Mesothelial cell of epicardium (in vitro differentiated cells): Measurements from ENCODE around the gene DPYD. TPM values are rescaled to one million over a fixed set of nuclear protein-coding genes. Genes with fewer than 3 reads are reported as not detected.

Experiments
- DNase-seq, 2 experiments: peaks; one replicate each; pipeline ENCODE4 v3.0.0; 2021; ENCODE audit warnings: low spot score in 2 of 2; ENCODE audit not compliant: unreplicated experiment in 2 of 2
- H3K27ac Mint-ChIP-seq: 2 replicates; pipeline ENCODE4 v1.8.0; 2021; ENCODE audit warnings: mixed read lengths
- H3K27me3 Mint-ChIP-seq: 2 replicates; pipeline ENCODE4 v1.8.0; 2021; ENCODE audit warnings: low read depth, mixed read lengths
- H3K36me3 Mint-ChIP-seq: 2 replicates; pipeline ENCODE4 v1.8.0; 2021; ENCODE audit warnings: mixed read lengths
- H3K4me1 Mint-ChIP-seq: 2 replicates; pipeline ENCODE4 v1.8.0; 2021; ENCODE audit warnings: mixed read lengths
- H3K4me3 Mint-ChIP-seq: 2 replicates; pipeline ENCODE4 v1.8.0; 2021; ENCODE audit warnings: mild to moderate bottlenecking, moderate library complexity, mixed read lengths
- H3K9me3 Mint-ChIP-seq: 2 replicates; pipeline ENCODE4 v1.8.0; 2021; ENCODE audit warnings: mixed read lengths
- CTCF ChIP-seq: fragments of 200-600 bp; sonication (generic); IDR thresholded peaks from one replicate; pipeline ENCODE4 v1.5.0; 2021; ENCODE audit warnings: antibody characterized with exemption; ENCODE audit not compliant: unreplicated experiment
- total RNA-seq: library from RNA; stranded (reverse); gene quantifications from 3 replicates; pipeline ENCODE4 v1.2.1, GENCODE V29; 2021

The DPYD gene
- total RNA-seq, 1 donor from 2014 or later, result 13.3 TPM

DNA sequence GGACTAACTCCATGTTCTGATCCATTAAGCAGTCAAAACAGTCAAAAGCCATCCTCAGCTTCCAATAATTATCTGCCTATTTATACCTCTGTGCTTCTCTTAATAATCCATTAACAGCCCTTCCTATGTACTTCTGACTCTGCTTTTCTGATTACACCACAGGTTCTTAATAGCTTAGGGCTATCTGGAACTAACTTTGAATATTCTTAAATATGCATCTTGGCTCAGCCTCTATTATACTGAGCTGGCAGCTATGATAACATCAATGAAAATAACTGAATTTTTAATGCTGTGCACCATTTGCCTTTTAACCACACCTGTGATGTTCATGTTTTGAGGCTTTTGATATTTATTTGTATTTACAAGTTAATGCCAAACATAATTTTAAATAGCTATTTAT is 175.9 kb downstream of the DPYD start:
- Mint-ChIP-seq H3K27ac (no peak overlapping the region), H3K4me3 (no peak overlapping the region), H3K27me3 (no peaks in the 10 kb centered on the region), H3K4me1 (peaks cover 29% of the 10 kb centered on the region), H3K9me3 (peaks cover 3% of the 10 kb centered on the region), H3K36me3 (no peaks in the 10 kb centered on the region)
- no peak for TF ChIP-seq CTCF
- no peak for DNase-seq

DNA sequence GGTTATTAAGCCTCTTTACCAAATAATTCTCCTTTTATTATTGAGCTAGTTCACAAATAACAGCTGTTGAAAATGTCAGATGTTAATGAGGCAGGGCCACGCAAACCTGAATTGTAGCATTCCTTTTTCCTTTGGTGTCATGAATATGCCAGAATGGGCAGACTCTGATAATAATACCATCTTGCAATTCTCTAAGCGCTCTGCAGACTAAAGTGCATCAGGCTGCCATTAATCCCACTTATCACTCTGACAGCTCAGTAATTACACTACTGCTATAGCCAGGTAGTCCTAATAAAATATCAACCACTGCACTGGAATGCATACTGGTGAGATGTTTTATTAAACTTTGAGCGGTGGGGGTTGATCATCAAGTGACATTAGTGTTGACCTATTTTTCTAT is 177.7 kb downstream of the DPYD start:
- no peak overlapping the region for H3K27ac Mint-ChIP-seq

DNA sequence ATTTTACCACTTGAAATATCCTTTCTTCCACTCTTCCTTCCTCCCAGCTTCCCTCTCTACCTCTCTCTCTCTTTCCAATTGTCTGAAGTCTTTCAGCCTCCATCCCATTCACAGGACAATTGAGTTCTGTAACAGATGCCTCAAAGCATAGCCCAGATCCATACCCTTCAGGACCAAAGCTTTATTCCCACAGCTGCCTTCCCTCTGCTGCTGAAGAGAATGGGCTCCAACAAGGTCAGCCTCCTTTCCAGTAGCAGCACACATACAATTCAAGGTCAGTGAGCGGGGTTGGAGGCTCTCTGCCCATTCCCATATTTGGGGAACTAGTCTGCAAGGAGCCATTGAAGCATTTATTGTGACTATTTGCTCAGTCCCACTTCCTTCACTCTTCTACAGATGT is 179.9 kb downstream of the DPYD start:
- no peak for DNase-seq
- Mint-ChIP-seq H3K9me3 (no peaks in the 10 kb centered on the region), H3K4me1 (peaks cover 29% of the 10 kb centered on the region), H3K36me3 (peaks cover under 1% of the 10 kb centered on the region), H3K4me3 (no peak overlapping the region), H3K27ac (no peak overlapping the region), H3K27me3 (no peaks in the 10 kb centered on the region)
- no peak for TF ChIP-seq CTCF

More for the DNA sequence above, 177.7 kb downstream of the DPYD start:
- H3K36me3 Mint-ChIP-seq, result no peaks in the 10 kb centered on the region
- DNase-seq, result no peak
- no peaks in the 10 kb centered on the region for H3K9me3 Mint-ChIP-seq
- no peak overlapping the region for H3K4me3 Mint-ChIP-seq
- H3K4me1 Mint-ChIP-seq, result peaks cover 29% of the 10 kb centered on the region
- no peaks in the 10 kb centered on the region for H3K27me3 Mint-ChIP-seq
- TF ChIP-seq CTCF, result no peak

- no peak overlapping the region for H3K27ac Mint-ChIP-seq
- DNase-seq, result no peak
- no peaks in the 10 kb centered on the region for H3K27me3 Mint-ChIP-seq
- peaks cover 26% of the 10 kb centered on the region for H3K4me1 Mint-ChIP-seq
- TF ChIP-seq CTCF, result no peak
- no peak overlapping the region for H3K4me3 Mint-ChIP-seq
- H3K9me3 Mint-ChIP-seq, result no peaks in the 10 kb centered on the region
- H3K36me3 Mint-ChIP-seq, result peaks cover 3% of the 10 kb centered on the region
Measured at GRCh38 chr1:97739596-97740103, 181.2 kb downstream of the DPYD start.

DNA sequence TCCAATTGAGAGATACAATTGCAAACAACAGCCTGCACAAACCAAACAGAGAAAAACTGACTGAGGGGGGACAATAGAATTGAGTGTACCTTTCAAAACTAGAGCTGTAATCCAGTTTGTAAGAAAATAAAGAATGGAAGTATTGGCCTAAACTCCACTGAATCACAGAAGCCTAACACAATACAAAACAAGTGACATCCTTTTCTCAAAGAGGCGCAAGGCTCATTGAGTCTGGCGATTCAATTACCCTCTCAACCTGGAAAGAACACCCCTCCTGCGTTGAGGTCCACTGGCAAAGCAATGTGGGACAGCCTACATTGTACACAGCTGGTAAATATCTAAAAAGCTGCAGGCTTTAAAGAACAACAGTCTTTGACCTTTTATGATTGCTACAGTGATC is 182.6 kb downstream of the DPYD start:
- peaks cover 3% of the 10 kb centered on the region for H3K36me3 Mint-ChIP-seq

More for the DNA sequence above, 182.6 kb downstream of the DPYD start:
- Mint-ChIP-seq H3K27me3 (no peaks in the 10 kb centered on the region), H3K4me1 (peaks cover 18% of the 10 kb centered on the region), H3K4me3 (no peak overlapping the region), H3K27ac (no peak overlapping the region), H3K9me3 (no peaks in the 10 kb centered on the region)
- no peak for DNase-seq
- no peak for TF ChIP-seq CTCF
